ENCODE results near the gene MFSD12.
"Not testable (repeated sequence)": the region's sequence is repeated elsewhere in the genome, so short reads cannot be mapped to it uniquely, and the experiment has no call there.

MFSD12 gene

GRCh38 chr19:3584036-3584802, 26.8 kb upstream of the MFSD12 start:
- not testable (repeated sequence) for DNase-seq; H2BK15ac ChIP-seq (ENCODE audit: low read depth, poor library complexity, severe bottlenecking); H2BK5ac ChIP-seq (ENCODE audit: low read depth, low read length, poor library complexity, severe bottlenecking); H3K23ac ChIP-seq (ENCODE audit: low read length in 2 of 2); H2AFZ ChIP-seq (ENCODE audit: low read depth, low read length); H3K4me2 ChIP-seq (ENCODE audit: low read length, poor library complexity, severe bottlenecking); H2AK5ac ChIP-seq (ENCODE audit: low read length, severe bottlenecking); H3K9me3 ChIP-seq (ENCODE audit: control insufficient read depth, low read length); H3K36me3 ChIP-seq (ENCODE audit: control insufficient read depth in 1 of 2, insufficient read depth in 2 of 2, low read depth in 1 of 2, low read length in 2 of 2); H3K14ac ChIP-seq (ENCODE audit: low read length in 2 of 2); H4K91ac ChIP-seq (ENCODE audit: low read length); H2BK120ac ChIP-seq (ENCODE audit: low read depth, low read length); H3K79me1 ChIP-seq (replicated peaks; ENCODE audit: low read length, poor library complexity, severe bottlenecking); H2BK12ac ChIP-seq (ENCODE audit: low read length in 2 of 2); H3K4me3 ChIP-seq (ENCODE audit: insufficient read depth in 1 of 2, low read depth in 1 of 2, low read length in 2 of 2); H3K27ac ChIP-seq (ENCODE audit: low read length, poor library complexity, severe bottlenecking); H3K18ac ChIP-seq (ENCODE audit: low read depth in 1 of 2, low read length in 2 of 2); H3K9ac ChIP-seq (ENCODE audit: low read length); H4K8ac ChIP-seq (ENCODE audit: low read length); H3K4ac ChIP-seq (ENCODE audit: low read depth in 1 of 2, low read length in 2 of 2)
- WGBS, result 88% methylated on average over 10 of the region's 15 CpGs
- Histone ChIP-seq H3K4me1 (ENCODE audit: control insufficient read depth, insufficient read depth, low read depth, low read length) (peaks cover 13% of the 10 kb centered on the region), H3K27me3 (ENCODE audit: control insufficient read depth in 1 of 2, insufficient read depth in 1 of 2, low read length in 2 of 2) (peaks cover 5 to 16% of the 10 kb centered on the region in 2 experiments)

- H3K4me2 ChIP-seq (ENCODE audit: low read length, poor library complexity, severe bottlenecking); H3K4me3 ChIP-seq (ENCODE audit: insufficient read depth in 1 of 2, low read depth in 1 of 2, low read length in 2 of 2); H2AK5ac ChIP-seq (ENCODE audit: low read length, severe bottlenecking); H2AFZ ChIP-seq (ENCODE audit: low read depth, low read length); H3K9me3 ChIP-seq (ENCODE audit: control insufficient read depth, low read length); H3K9ac ChIP-seq (ENCODE audit: low read length); H3K18ac ChIP-seq (ENCODE audit: low read depth in 1 of 2, low read length in 2 of 2); H4K8ac ChIP-seq (ENCODE audit: low read length); H2BK15ac ChIP-seq (ENCODE audit: low read depth, poor library complexity, severe bottlenecking); H4K91ac ChIP-seq (ENCODE audit: low read length); H2BK5ac ChIP-seq (ENCODE audit: low read depth, low read length, poor library complexity, severe bottlenecking); H3K27ac ChIP-seq (ENCODE audit: low read length, poor library complexity, severe bottlenecking); H2BK12ac ChIP-seq (ENCODE audit: low read length in 2 of 2); H3K14ac ChIP-seq (ENCODE audit: low read length in 2 of 2); H2BK120ac ChIP-seq (ENCODE audit: low read depth, low read length); H3K23ac ChIP-seq (ENCODE audit: low read length in 2 of 2); H3K79me1 ChIP-seq (replicated peaks; ENCODE audit: low read length, poor library complexity, severe bottlenecking); DNase-seq; H3K4ac ChIP-seq (ENCODE audit: low read depth in 1 of 2, low read length in 2 of 2): not testable (repeated sequence)
- peaks cover 5 to 13% of the 10 kb centered on the region in 2 experiments for H3K27me3 ChIP-seq (ENCODE audit: control insufficient read depth in 1 of 2, insufficient read depth in 1 of 2, low read length in 2 of 2)
- 74% methylated on average over 4 of the region's 4 CpGs for WGBS
- H3K36me3 ChIP-seq (ENCODE audit: control insufficient read depth in 1 of 2, insufficient read depth in 2 of 2, low read depth in 1 of 2, low read length in 2 of 2), result peaks cover 0 to 22% of the 10 kb centered on the region in 2 experiments
- H3K4me1 ChIP-seq (ENCODE audit: control insufficient read depth, insufficient read depth, low read depth, low read length), result peaks cover 18% of the 10 kb centered on the region
Observed at GRCh38 chr19:3581792-3582191, 24.4 kb upstream of the MFSD12 start.

- H3K27ac ChIP-seq (ENCODE audit: low read length, poor library complexity, severe bottlenecking), result no peak overlapping the region
- peak overlapping the region in 1 of 2 experiments; percentile 21 for H3K18ac ChIP-seq (ENCODE audit: low read depth in 1 of 2, low read length in 2 of 2)
- H3K27me3 ChIP-seq (ENCODE audit: control insufficient read depth in 1 of 2, insufficient read depth in 1 of 2, low read length in 2 of 2), result no peaks in the 10 kb centered on the region
- no peak overlapping the region for H3K14ac ChIP-seq (ENCODE audit: low read length in 2 of 2)
- no peak overlapping the region for H2AK5ac ChIP-seq (ENCODE audit: low read length, severe bottlenecking)
- H3K79me1 ChIP-seq (replicated peaks; ENCODE audit: low read length, poor library complexity, severe bottlenecking), result peaks cover 2% of the 10 kb centered on the region
- H4K91ac ChIP-seq (ENCODE audit: low read length), result no peak overlapping the region
- H3K23ac ChIP-seq (ENCODE audit: low read length in 2 of 2), result no peak overlapping the region
- H3K9ac ChIP-seq (ENCODE audit: low read length), result peak overlapping the region; percentile 77
- no peak overlapping the region for H2BK15ac ChIP-seq (ENCODE audit: low read depth, poor library complexity, severe bottlenecking)
- H4K8ac ChIP-seq (ENCODE audit: low read length), result peak overlapping the region; percentile 14
- peak overlapping the region in 1 of 2 experiments; percentile 40 for H3K4ac ChIP-seq (ENCODE audit: low read depth in 1 of 2, low read length in 2 of 2)
- H2AFZ ChIP-seq (ENCODE audit: low read depth, low read length), result no peak overlapping the region
- no peak overlapping the region for H3K4me3 ChIP-seq (ENCODE audit: insufficient read depth in 1 of 2, low read depth in 1 of 2, low read length in 2 of 2)
- no peak overlapping the region for H3K4me2 ChIP-seq (ENCODE audit: low read length, poor library complexity, severe bottlenecking)
- no peak overlapping the region for H2BK120ac ChIP-seq (ENCODE audit: low read depth, low read length)
- H2BK5ac ChIP-seq (ENCODE audit: low read depth, low read length, poor library complexity, severe bottlenecking), result no peak overlapping the region
- 16% methylated on average over 8 of the region's 11 CpGs for WGBS
- no peaks in the 10 kb centered on the region for H3K9me3 ChIP-seq (ENCODE audit: control insufficient read depth, low read length)
- H3K36me3 ChIP-seq (ENCODE audit: control insufficient read depth in 1 of 2, insufficient read depth in 2 of 2, low read depth in 1 of 2, low read length in 2 of 2), result peaks cover 9 to 36% of the 10 kb centered on the region in 2 experiments
- no peak overlapping the region for H2BK12ac ChIP-seq (ENCODE audit: low read length in 2 of 2)
- peaks cover 22% of the 10 kb centered on the region for H3K4me1 ChIP-seq (ENCODE audit: control insufficient read depth, insufficient read depth, low read depth, low read length)
- peak; percentile 99 for DNase-seq
Observed at GRCh38 chr19:3580156-3580934, 23.0 kb upstream of the MFSD12 start.

- no peak overlapping the region for H3K23ac ChIP-seq (ENCODE audit: low read length in 2 of 2)
- peak overlapping the region in 1 of 2 experiments; percentile 5 for H2BK12ac ChIP-seq (ENCODE audit: low read length in 2 of 2)
- H3K27me3 ChIP-seq (ENCODE audit: control insufficient read depth in 1 of 2, insufficient read depth in 1 of 2, low read length in 2 of 2), result no peaks in the 10 kb centered on the region
- no peak overlapping the region for H2AK5ac ChIP-seq (ENCODE audit: low read length, severe bottlenecking)
- no peak overlapping the region for H3K14ac ChIP-seq (ENCODE audit: low read length in 2 of 2)
- H2AFZ ChIP-seq (ENCODE audit: low read depth, low read length), result no peak overlapping the region
- WGBS, result 77% methylated on average over 17 of the region's 17 CpGs
- H3K36me3 ChIP-seq (ENCODE audit: control insufficient read depth in 1 of 2, insufficient read depth in 2 of 2, low read depth in 1 of 2, low read length in 2 of 2), result peaks cover 15 to 50% of the 10 kb centered on the region in 2 experiments
- no peak overlapping the region for H3K18ac ChIP-seq (ENCODE audit: low read depth in 1 of 2, low read length in 2 of 2)
- no peaks in the 10 kb centered on the region for H3K9me3 ChIP-seq (ENCODE audit: control insufficient read depth, low read length)
- no peak overlapping the region for H3K4me3 ChIP-seq (ENCODE audit: insufficient read depth in 1 of 2, low read depth in 1 of 2, low read length in 2 of 2)
- no peak overlapping the region for H3K4me2 ChIP-seq (ENCODE audit: low read length, poor library complexity, severe bottlenecking)
- no peak overlapping the region for H4K8ac ChIP-seq (ENCODE audit: low read length)
- no peak overlapping the region for H3K4ac ChIP-seq (ENCODE audit: low read depth in 1 of 2, low read length in 2 of 2)
- H3K79me1 ChIP-seq (replicated peaks; ENCODE audit: low read length, poor library complexity, severe bottlenecking), result peaks cover 11% of the 10 kb centered on the region
- no peak overlapping the region for H3K9ac ChIP-seq (ENCODE audit: low read length)
- no peak for DNase-seq
- no peak overlapping the region for H3K27ac ChIP-seq (ENCODE audit: low read length, poor library complexity, severe bottlenecking)
- peaks cover 26% of the 10 kb centered on the region for H3K4me1 ChIP-seq (ENCODE audit: control insufficient read depth, insufficient read depth, low read depth, low read length)
- peak overlapping the region; percentile 7 for H2BK15ac ChIP-seq (ENCODE audit: low read depth, poor library complexity, severe bottlenecking)
- H2BK5ac ChIP-seq (ENCODE audit: low read depth, low read length, poor library complexity, severe bottlenecking), result no peak overlapping the region
- peak overlapping the region; percentile 49 for H2BK120ac ChIP-seq (ENCODE audit: low read depth, low read length)
- no peak overlapping the region for H4K91ac ChIP-seq (ENCODE audit: low read length)
Observed at GRCh38 chr19:3578390-3578789, 21.0 kb upstream of the MFSD12 start.
